Renal cortex interstitium (tissue), 11 donors: ENCODE results near the gene FUBP3. TPM values are rescaled to one million over a fixed set of nuclear protein-coding genes. Genes with fewer than 3 reads are reported as not detected.

ENCODE experiments used
- DNase-seq, 11 donors: peaks; one replicate each; pipeline ENCODE4 v3.0.0-alpha.2; 2013; ENCODE audit warnings: low read depth in 9 of 11, low spot score in 4 of 11; ENCODE audit errors: extremely low read depth in 1 of 11
- polyA plus RNA-seq, 3 donors: library from polyadenylated mRNA; unstranded; fragments of 120-200 nt; gene quantifications; one replicate each; pipeline ENCODE4 v1.2.1, GENCODE V29; 2013; ENCODE audit not compliant: insufficient read length in 3 of 3

The FUBP3 gene
- polyA plus RNA-seq, 3 donors = 76.6 to 88.6 (median 77.7) TPM

DNA sequence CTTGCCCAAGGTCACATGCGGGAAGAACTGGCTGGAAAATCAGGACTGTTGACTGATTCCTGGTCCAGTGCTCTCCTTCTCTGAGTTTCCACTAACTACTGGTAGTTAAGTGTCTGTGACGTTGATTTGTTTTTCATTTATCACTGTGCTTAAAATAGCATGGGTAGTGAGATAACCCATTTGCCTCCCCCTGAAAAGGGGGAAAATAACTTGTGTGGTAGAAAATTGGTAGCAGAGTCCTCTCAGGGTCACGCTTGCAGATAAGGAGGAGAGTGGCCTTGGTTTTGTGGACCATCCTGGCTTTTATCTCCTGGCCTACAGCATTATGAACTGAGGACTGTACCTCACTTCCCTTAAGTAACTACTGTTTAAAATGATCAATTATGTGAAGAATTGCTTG, 10.9 kb downstream of the FUBP3 start:
- DNase-seq = no peak

DNA sequence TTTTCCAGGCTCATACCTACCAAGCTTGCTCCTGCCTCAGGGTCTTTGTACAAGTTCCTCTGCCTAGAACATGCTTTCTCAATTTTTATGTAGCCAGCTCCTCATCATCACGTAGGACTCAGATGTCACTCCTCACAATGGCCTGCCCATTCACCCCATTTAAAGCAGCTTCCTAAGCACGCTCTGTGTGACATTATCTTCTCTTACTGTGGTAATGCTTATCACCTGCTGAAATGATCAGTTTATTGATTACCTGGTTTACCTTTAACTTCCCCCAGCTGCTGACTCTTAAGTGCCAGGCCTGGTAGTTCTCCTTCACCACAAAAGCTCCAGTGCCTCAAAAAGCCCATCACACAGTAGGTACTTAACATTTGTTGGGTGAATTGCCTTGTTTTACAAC, 13.6 kb downstream of the FUBP3 start:
- DNase-seq = no peak

DNA sequence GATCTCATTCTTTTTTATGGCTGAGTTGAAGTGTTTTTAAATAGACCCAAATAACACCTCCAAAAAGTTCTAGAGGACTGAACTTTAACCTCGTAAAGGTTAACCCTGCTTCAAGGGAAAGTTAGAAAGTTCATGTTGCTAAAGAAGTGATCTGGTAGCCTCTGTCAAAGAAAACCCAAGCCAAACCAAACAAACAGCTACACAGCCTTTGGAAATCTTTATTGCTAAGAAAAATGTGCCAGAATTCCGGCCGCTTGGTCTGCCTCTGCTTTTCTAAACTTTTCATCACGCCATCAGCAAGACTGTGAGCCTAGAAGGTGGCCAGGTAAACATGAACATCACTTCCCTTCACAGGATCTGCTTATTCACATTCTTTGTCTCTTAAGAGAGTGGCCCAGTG, 17.9 kb downstream of the FUBP3 start:
- peak in 1 of 11 donors; percentile 13 for DNase-seq

DNA sequence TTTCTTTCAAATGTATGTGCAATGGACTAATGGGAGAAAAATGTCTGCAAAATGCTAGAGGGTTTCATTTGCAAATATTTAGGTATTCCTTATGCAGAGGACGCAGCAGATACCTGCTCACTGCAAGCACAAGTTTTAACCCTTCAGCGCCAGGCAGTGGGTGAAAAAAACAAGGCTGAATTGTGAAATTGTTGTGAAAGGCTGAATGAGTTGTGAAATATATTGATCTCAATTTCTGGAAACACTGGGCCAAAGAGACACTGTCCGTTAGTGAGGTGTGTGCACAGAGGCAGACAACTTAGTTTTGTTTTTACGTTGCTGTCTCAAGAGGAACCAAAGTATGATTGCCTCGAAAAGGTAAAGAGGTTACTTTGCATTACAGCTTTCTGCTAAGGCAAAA, 18.8 kb downstream of the FUBP3 start:
- DNase-seq = no peak

DNA sequence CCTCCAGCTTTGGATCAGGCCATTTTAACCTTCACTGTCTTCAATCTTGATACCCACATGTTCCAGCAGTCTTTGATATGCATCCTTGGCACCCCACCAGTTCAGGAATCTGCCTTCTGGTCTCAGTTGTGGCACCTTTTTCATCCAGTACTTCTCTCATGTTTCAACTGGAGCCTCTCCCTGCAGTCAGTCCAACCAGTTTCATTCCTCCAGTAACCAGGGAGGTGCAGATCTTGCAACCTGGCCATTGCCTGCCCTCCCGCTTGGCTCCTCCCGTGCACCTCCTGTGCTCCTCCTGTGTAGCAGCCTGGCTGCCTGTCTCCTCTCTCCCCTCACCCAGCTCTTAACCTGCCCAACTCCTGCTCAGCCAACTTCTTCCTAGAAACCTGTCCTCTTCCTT, 20.2 kb downstream of the FUBP3 start:
- no peak for DNase-seq

DNA sequence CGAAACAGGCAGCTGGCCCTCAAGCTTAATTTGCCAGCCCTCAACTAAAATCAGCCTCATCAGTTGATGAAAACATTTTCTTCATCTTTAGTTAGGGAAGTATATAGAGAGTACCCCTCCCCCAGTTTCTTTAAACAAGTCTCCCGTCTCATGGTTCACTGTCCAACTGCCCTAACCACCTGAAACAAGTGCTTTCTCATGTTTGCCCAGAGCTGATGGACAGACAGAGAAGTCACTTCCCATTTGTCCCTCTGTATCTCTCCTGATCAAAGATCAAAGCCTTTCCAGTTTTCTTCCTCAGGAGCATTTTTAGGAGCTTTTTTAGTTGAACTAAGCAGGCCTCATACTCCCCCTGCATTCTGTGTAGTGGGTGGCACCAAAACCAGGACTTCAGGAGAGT, 21.7 kb downstream of the FUBP3 start:
- DNase-seq = no peak

DNA sequence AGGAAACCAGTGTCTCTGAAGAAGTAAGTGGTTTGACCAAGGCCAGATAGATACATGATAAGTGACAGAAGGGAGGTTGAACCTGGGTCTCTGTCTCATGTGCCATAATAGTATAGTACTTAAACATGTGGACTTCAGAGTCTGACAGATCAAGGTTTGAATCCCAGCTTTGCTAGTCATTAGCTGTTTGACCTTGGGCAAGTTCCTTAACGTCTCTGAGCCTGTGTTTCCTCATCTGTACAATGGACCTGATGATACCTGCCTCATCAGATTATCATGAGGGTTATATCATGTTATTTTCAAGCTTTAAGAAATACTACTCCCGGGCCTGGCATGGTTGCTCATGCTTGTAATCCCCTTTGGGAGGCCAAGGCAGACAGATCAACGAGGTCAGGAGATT, 24.9 kb downstream of the FUBP3 start:
- DNase-seq = no peak

DNA sequence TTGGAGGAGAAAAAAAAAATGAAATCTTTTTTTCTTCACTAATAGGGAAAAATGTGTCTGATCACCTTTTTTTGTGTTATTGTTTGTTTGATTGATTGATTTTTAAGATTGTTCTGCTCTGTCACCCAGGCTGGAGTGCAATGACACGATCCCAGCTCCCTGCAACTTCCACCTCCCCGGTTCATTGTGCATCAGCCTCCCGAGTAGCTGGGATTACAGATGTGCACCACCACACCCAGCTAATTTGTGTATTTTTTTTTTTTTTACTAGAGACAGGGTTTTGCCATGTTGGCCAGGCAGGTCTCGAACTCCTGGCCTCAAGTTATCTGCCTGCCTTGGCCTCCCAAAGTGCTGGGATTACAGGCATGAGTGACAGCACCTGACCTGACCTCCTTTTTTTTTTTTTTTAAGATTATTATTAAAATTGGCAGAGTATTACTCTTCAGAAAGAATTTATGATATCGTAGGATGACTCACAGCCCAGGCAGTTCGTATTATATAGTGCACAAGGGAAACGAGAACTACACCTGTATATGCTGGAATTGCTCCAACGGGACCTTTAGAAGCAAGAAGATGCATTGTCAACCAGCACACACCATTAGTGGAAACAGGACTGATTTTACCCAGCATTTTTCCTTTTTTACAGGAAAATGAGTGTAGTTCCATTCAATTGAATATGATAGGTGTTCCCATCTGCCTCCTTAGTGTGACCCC, 27.7 kb downstream of the FUBP3 start:
- no peak for DNase-seq

DNA sequence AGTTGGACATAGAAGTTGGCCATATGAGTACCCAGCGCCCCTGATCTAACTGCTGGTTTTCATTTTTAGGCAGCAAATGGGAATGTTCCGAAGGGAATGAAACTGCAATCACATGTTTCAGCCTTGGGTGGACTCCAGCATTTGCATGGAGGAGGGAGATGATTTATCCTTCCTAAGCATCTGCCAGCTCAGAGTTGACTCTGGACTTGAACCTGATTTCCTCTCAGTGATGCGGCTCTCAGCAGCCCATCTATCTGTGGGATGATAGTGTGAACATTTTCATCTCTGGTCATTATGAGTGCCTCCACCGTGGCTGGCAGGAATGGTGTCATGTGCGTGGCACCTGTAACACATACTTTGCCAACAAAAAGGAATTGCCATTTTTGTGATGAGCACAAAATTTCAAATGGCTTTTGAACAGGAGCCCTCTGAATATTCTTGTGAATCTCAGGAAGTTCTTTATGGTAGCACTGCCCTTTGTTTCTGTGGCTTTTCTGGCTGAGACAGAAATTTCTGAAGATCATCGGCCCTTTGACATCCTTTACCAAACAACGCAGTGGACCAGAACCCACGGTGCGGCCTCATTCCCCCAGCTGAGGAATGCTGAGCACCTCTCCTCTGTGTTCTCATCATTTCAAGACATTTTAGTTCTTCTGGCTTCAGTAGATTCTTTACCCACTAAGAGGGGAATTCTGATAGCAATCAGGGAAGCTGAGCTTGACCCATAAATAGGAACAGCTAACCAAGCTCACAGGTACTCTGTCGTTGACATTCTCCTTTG, 28.5 kb downstream of the FUBP3 start:
- DNase-seq = no peak

DNA sequence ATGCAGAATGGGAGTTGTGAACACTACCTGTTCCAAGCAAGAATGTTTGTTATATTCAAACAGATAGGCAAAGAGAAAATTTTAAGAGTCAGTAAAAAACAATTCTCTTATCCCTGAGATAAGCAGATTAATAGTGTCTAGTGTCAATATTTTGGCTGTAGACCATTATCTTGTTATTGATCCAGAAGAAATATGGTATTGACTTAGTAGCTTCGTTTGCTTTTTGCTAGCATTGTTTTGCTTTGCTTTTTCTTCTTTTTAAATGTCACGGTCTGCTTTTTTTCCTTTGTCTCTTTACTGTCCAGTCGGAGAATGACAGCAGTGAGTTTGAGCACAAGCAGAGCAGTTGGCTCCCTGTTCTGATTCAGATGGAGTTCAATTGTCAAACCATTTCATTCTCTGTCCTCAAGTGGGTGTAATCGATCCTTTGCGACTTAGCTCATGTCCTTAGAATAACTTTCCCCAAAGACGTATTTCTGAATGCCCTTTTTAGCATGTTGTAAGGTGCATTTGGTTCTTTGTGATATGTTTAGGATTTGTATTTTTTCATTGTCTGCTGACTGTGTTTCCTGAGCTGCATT, 29.3 kb downstream of the FUBP3 start:
- DNase-seq = no peak

DNA sequence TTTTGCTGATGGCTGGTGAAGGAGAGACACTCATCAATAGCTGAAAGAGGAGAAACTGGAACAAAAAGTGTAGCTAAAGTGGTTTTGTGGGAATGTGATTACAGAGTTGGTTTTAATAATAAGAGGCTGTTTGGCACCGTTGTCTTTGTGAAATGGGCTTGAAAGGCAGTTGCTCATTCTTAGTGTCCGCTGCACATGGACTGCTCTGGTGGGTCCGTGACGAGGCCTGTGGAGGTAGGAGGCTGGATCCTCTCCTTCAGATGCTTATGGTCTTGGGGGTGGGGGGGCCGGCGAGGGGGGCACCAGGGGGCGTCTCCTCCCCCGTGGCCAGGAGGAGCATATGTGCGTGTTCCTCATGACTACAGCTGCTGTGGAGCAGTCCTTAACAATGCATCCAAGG, 29.8 kb downstream of the FUBP3 start:
- no peak for DNase-seq

DNA sequence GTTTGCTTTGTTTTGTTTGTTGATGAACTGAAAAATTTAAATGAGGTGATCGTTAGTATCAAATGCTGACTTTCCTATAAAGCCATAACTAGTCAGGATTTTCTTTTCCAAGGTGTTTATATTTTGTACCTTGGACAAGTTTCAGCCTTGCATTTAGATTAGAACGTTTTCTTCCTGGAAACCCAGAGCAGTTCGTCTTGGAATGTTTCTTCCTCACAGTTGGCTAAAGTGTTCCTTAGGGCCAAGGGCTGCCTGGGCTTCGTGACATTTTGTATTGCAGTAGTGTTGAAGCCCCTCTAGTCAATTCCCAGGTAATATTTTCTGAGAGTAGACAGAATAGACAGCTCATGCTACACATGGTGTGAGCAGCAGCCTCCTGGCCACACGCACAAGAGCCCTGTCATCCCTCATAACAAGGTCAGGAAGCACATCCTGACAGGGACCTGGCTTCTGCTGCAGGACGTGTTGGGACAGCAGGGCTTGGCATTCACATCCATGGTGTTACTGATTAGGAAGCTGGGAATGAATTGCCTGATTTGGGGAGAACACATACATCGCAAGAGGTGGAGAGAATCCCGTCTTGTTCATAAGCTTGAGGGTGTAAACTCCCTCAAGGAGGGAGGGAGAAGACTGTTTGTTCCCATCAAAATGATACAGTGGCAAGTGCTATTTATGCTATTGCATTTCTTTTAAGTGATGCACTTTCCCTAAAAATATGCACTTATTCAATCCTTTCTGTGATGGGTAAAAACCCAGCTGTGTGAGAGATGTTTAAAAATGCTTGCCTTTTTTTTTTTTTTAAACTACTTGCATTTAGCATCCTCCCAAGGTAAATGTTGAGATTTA, 31.7 kb downstream of the FUBP3 start:
- no peak for DNase-seq

DNA sequence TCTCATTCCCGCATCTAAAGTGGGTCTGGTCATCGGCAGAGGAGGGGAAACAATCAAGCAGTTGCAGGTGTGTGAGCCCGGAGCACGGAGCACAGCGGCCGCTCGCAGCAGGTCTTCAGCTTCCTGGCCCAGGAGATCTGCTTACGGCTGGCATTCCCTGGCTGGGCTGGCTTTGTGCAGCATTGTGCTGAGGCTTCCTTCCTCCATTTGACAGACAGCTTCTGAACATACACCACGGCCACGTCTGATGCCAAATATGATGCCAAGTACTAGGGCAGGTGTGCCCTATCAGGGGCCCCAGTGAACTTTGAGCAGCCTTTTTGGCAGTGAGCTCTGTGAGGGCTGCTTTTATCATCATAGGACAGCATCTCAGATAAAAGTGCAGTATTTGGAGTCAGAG, 37.1 kb downstream of the FUBP3 start:
- no peak for DNase-seq

DNA sequence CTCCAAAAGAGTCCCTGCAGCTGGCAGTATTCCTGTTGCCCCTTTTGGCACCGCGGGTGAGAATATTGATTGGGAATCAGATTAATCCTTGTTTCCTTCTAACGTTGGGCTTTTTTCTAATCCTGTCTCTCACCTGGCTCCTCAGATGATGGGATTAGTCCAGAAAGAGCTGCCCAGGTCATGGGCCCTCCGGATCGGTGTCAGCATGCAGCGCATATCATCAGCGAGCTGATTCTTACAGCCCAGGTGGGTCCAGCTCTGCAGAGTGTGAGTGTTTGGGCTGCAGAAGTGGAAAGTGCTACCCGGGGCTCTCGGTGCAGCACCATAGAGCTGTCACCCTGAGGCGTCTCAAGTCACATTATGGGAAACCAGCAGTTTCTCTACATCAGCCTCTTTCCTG, 44.1 kb downstream of the FUBP3 start:
- no peak for DNase-seq

DNA sequence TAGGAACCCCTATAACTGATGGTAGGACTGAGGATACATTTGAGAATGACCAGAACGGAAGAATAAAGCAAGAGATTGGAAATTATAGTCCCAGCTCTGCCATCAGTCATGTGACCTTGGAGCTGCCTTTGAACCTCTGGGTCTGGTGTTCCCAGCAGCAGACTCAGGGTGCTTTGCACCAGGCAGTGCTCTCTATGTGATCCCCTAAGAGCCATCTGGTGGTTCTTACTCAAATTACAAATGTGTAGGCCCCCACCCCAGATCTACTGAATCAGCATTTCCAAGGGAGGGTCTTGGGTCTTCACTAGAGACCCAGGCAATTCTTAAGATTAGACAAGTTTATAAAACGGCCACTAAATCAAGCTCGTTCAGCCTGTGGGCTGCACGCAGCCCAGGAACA, 44.8 kb downstream of the FUBP3 start:
- DNase-seq = no peak

DNA sequence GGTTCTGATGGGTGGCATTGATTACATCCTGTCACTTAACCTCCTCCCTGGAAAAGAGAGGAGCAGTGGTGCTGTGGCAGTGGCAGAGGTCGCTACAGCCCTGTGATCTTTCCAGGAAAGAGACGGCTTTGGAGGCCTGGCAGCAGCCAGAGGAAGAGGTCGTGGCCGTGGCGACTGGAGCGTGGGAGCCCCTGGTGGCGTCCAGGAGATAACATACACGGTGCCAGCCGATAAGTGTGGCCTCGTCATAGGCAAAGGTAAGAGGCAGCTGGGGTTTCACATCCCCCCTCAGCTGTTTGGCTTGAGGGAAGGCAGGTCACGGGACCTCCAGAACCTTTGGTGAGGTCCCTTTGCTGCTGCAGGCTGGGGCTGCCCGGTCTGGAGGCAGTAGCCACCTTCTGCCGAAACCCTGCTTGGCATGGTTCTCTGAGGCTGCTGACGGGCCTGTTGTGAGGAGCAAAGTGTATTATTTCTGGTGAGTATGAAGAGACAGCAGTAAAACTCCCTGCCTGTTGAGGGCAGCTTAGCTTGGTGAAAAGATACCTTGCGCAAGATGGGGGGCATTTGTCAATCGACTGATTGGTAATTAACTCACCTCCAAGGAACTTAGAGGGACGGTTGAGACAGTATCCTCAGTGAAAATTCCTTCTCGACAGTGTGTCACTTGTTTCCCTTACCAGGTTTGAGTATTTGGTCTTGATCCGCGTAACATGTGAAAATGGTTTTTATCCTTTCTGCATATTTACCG, 47.0 kb downstream of the FUBP3 start:
- DNase-seq = no peak

DNA sequence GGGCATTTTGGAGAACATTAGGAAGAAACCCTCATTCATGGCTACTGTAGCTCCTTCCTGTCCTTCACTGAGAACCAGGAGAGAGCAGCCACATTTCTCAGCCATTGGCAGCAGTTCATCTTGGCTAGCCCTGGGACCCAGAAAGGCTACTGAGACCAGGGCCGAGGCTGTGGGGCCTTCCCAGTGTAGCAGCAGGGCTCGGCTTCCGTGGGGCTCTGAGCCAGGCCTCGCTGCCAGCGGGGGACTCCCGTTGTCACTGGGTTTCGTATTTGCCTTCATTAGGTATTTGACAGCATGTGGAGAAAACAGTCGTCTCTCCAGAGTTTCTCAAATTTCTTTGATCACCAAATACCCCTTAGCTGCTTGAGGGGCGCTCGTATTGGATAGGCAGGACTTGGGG, 47.7 kb downstream of the FUBP3 start:
- no peak for DNase-seq

DNA sequence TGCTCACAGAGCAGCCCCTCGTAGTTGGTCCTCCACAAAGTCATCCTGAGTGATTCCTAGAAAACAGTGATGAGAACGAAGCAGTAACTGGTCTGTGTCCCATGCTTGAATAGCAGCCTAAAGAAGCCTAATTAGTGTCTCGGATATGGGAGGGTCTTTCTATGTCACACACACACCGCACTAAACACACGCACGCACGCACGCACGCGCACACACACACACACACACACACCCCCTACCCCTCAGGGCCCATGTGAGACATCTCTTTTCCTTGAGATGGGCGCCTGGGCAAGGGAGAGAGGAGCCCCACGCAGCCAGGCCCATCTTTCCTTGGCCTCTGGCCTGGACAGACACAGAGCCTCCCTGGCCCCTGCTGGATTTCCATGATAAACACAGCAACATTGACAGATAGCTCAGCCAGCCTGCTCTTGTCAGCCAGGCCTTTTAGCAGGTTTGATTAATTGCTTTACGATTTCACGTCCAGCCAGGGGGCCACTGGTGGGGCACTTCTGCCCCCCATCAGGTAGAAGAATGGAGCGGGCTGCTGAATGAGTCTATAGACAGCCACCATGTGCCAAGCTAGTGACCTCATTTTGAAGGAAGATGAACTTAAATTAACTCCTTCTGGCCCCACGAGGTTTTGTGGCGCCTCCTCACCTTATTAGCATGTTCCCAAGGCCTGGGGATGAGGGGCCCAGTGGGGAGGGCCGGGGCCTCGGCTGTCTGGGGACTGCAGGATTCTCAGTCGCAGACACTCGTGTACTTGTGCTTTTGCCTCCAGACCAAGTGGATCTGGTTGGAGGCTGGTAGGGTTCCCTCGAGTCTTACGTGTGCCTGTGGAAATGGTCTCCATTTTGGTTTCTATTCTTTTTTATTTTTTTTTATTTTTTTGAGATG, 48.8 kb downstream of the FUBP3 start:
- no peak for DNase-seq
